NCI-H187 (cell line): ENCODE data around the gene PPP1R10.
A peak's percentile ranks its signal among the peaks of the same experiment; 100 is the strongest.

Experiments used
- DNase-seq, 2 experiments: peaks; one replicate each; lab custom pipeline; 2025; lab: John Stamatoyannopoulos, UW

The PPP1R10 gene

GRCh38 chr6:30556066-30556905, 60.8 kb downstream of the PPP1R10 start, which contains the start of gene GNL1:
TSS of gene GNL1 (minus strand) at chr6:30556489. CDS start at chr6:30556203, 286 bp downstream.
- DNase-seq = peak; percentile 84 to 85

DNA sequence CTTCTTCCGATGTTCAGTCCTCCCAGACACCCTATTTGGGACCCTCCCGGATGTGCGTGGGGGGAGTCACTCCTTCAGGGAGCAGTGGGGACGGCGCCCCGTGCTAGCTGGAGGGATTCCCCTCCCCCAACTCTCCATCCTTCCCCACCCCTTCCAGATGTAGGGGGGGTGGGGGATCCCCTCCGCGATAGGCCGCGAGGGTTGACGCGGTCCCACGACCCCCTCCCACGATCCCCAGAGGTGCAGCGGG, 61.3 kb downstream of the PPP1R10 start:
- no peak for DNase-seq

- DNase-seq = no peak
These were observed 61.9 kb downstream of the PPP1R10 start for GRCh38 chr6:30554962-30555815.

DNA sequence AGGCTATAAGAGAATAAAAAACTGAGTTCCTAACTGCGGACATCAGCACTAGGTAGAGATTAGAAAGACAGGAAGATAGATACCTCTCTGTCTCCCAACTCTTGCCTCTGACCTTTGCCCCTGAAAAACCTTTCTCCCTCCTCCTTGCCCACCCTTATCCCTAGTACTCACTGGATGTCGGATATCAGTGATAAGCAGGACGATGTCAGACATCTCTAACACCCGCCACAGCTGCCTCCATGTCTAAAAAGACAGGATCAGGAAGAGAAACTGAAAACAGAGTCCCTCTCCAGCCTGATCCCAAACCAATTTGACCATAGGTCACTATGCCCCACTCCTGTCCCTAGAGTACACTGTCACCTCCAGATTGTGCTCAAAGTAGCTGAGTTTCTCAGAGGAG, 62.6 kb downstream of the PPP1R10 start:
- no peak for DNase-seq
